ENCODE results near the gene STX8. TPM values are rescaled to one million over a fixed set of nuclear protein-coding genes. Genes with fewer than 3 reads are reported as not detected.
A peak's percentile ranks its signal among the peaks of the same experiment; 100 is the strongest.

The STX8 gene
- total RNA-seq, 1 donor from 2014 or later = 61.6 TPM

DNA sequence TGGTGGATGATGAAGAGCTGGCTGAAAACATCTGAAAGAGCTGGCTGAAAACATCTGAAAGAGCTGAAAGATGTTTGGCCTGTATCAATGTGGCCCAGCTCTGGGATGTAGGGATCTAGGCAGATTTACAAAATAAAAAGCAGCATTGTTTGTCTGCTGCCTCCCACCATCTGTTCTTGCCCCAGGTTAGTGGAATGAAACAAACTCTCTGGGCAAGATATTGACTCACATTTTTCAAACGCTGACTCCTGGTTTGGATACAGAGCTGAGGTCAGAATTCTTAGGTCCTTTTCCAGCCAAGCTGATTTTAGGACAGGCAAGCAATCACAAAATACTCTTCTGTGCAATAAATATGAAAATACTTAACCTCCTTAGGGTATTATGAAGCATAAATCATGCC lies 139.0 kb downstream of the STX8 start:
- Mint-ChIP-seq H3K27ac (ENCODE audit: unreplicated experiment) (no peak overlapping the region), H3K27me3 (ENCODE audit: unreplicated experiment) (no peaks in the 10 kb centered on the region), H3K36me3 (ENCODE audit: unreplicated experiment) (peaks cover 7% of the 10 kb centered on the region), H3K9me3 (ENCODE audit: unreplicated experiment) (no peaks in the 10 kb centered on the region), H3K4me3 (ENCODE audit: unreplicated experiment) (no peak overlapping the region), H3K4me1 (ENCODE audit: unreplicated experiment) (peaks cover 17% of the 10 kb centered on the region)
- TF ChIP-seq, protein P1, sequence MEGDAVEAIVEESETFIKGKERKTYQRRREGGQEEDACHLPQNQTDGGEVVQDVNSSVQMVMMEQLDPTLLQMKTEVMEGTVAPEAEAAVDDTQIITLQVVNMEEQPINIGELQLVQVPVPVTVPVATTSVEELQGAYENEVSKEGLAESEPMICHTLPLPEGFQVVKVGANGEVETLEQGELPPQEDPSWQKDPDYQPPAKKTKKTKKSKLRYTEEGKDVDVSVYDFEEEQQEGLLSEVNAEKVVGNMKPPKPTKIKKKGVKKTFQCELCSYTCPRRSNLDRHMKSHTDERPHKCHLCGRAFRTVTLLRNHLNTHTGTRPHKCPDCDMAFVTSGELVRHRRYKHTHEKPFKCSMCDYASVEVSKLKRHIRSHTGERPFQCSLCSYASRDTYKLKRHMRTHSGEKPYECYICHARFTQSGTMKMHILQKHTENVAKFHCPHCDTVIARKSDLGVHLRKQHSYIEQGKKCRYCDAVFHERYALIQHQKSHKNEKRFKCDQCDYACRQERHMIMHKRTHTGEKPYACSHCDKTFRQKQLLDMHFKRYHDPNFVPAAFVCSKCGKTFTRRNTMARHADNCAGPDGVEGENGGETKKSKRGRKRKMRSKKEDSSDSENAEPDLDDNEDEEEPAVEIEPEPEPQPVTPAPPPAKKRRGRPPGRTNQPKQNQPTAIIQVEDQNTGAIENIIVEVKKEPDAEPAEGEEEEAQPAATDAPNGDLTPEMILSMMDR (IDR thresholded peaks at IDR 0.05) = no peak
- no peak for DNase-seq (ENCODE audit: extremely low spot score, unreplicated experiment)

DNA sequence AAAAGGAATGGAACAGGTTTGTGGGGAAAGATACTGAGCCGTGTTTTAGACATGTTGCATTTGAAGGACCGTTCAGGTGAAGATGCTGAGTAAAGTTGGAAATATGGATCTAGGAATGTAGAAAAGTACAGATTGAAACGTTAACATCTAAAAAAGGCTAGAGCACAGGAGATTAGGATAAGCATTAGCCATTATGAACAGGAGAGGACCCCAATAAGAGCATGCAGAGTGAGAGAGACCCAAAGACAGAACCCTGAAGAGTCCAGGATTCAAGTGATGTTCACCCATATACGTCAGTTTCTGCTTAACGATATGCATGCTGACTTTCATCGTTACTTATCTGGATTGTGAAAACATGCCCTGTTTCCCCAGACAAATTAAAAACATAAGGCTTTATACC lies 140.5 kb downstream of the STX8 start:
- Mint-ChIP-seq H3K4me1 (ENCODE audit: unreplicated experiment) (peaks cover 17% of the 10 kb centered on the region), H3K27ac (ENCODE audit: unreplicated experiment) (no peak overlapping the region), H3K27me3 (ENCODE audit: unreplicated experiment) (no peaks in the 10 kb centered on the region), H3K4me3 (ENCODE audit: unreplicated experiment) (no peak overlapping the region), H3K36me3 (ENCODE audit: unreplicated experiment) (peaks cover 5% of the 10 kb centered on the region), H3K9me3 (ENCODE audit: unreplicated experiment) (no peaks in the 10 kb centered on the region)
- DNase-seq (ENCODE audit: extremely low spot score, unreplicated experiment) = no peak
- TF ChIP-seq, protein P1 (IDR thresholded peaks at IDR 0.05) = no peak

DNA sequence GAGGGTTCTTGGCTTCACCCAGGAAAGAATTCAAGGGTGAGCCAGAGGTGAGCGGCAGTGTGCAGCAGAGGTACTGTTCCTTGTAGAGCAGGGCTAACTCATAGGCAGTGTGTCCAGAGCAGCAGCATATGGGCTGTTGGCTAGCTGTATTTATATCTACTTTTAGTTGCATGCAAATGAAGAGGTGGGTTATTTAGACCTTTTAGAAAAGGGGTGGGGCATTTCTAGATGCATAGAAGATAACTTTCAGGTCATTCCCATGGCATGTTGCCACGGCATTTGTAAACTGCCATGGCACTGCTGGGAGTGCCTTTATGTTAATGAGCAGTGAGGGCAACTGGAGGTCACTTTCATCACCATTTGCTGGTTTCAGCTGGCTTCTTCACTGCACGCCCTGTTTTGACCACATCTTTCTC lies 141.0 kb downstream of the STX8 start:
- Mint-ChIP-seq H3K9me3 (ENCODE audit: unreplicated experiment) (no peaks in the 10 kb centered on the region), H3K27me3 (ENCODE audit: unreplicated experiment) (no peaks in the 10 kb centered on the region), H3K4me1 (ENCODE audit: unreplicated experiment) (peaks cover 17% of the 10 kb centered on the region), H3K27ac (ENCODE audit: unreplicated experiment) (no peak overlapping the region), H3K4me3 (ENCODE audit: unreplicated experiment) (no peak overlapping the region), H3K36me3 (ENCODE audit: unreplicated experiment) (peaks cover 4% of the 10 kb centered on the region)
- DNase-seq (ENCODE audit: extremely low spot score, unreplicated experiment) = no peak
- TF ChIP-seq, protein P1 (IDR thresholded peaks at IDR 0.05) = no peak

DNA sequence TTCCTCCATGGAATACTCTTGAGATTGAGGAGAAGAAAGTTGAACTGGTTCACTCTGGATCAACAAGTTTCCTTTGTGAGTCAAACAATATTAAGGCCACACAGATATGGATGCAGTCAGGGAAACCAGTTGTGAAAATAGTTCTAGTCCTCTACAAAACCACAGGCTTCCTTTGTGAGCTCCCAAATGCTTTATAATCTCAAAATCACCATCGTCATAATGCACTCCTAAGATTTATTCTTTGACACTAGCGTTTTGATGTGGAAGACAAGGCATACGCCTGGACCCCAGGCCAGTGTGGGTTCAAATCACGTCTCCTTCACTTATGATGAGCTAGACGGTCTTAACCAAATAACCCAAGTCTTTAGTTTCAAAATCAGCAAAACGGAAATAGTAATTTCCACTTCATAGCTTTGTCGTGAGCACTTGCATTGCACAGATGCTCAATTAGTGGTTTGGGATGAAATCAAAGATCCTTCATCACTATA lies 142.6 kb downstream of the STX8 start:
- no peak overlapping the region for H3K4me3 Mint-ChIP-seq (ENCODE audit: unreplicated experiment)
- no peaks in the 10 kb centered on the region for H3K27me3 Mint-ChIP-seq (ENCODE audit: unreplicated experiment)
- H3K27ac Mint-ChIP-seq (ENCODE audit: unreplicated experiment) = peak overlapping the region; percentile 86
- H3K36me3 Mint-ChIP-seq (ENCODE audit: unreplicated experiment) = peaks cover 4% of the 10 kb centered on the region
- no peak for DNase-seq (ENCODE audit: extremely low spot score, unreplicated experiment)
- TF ChIP-seq, protein P1 (IDR thresholded peaks at IDR 0.05) = no peak
- H3K4me1 Mint-ChIP-seq (ENCODE audit: unreplicated experiment) = peaks cover 17% of the 10 kb centered on the region
- no peaks in the 10 kb centered on the region for H3K9me3 Mint-ChIP-seq (ENCODE audit: unreplicated experiment)

DNA sequence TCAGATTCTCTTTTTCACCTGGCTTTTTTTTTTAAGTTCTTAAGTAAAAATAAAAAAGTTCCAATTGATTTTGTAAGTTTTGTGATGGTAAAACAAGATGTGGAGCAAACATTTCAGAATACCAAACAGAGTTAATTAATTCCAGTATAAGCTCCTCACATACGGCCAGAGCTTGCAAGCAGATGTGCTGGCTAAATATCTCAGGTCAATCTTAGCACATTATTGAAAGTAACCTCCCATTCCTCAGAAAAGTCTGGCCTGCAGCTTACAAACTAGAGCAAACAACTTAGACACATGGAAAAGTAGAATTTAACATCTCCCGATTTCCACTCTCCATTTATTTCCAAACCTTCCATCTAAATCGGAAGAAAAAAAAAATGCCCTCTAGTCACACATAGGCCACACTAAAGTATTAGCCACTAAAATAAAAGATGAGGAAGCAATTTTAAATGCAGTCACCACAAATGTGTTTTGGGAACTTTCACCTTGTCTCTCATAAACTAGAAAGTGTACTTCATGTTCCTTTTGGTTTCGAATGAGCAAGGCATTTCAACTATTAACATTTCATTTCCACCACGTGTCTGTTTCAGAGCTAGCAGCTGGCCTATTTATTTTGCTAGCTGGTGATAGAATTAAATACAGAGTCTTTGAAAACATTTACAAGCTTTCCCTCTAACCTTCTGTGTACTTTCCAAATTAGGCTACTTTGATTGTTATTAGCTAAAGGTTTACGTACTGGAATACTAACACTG lies 143.3 kb downstream of the STX8 start:
- Mint-ChIP-seq H3K36me3 (ENCODE audit: unreplicated experiment) (peaks cover 4% of the 10 kb centered on the region), H3K4me3 (ENCODE audit: unreplicated experiment) (no peak overlapping the region), H3K27me3 (ENCODE audit: unreplicated experiment) (no peaks in the 10 kb centered on the region), H3K9me3 (ENCODE audit: unreplicated experiment) (no peaks in the 10 kb centered on the region), H3K27ac (ENCODE audit: unreplicated experiment) (peak overlapping the region; percentile 86), H3K4me1 (ENCODE audit: unreplicated experiment) (peaks cover 24% of the 10 kb centered on the region)
- DNase-seq (ENCODE audit: extremely low spot score, unreplicated experiment) = no peak
- TF ChIP-seq, protein P1 (IDR thresholded peaks at IDR 0.05) = no peak
